ENCODE data around the gene TCIRG1. TPM values are rescaled to one million over a fixed set of nuclear protein-coding genes. Genes with fewer than 3 reads are reported as not detected.

TCIRG1 gene
- total RNA-seq, 4 donors from 2014 or later, result 260 to 697 (median 380) TPM

DNA sequence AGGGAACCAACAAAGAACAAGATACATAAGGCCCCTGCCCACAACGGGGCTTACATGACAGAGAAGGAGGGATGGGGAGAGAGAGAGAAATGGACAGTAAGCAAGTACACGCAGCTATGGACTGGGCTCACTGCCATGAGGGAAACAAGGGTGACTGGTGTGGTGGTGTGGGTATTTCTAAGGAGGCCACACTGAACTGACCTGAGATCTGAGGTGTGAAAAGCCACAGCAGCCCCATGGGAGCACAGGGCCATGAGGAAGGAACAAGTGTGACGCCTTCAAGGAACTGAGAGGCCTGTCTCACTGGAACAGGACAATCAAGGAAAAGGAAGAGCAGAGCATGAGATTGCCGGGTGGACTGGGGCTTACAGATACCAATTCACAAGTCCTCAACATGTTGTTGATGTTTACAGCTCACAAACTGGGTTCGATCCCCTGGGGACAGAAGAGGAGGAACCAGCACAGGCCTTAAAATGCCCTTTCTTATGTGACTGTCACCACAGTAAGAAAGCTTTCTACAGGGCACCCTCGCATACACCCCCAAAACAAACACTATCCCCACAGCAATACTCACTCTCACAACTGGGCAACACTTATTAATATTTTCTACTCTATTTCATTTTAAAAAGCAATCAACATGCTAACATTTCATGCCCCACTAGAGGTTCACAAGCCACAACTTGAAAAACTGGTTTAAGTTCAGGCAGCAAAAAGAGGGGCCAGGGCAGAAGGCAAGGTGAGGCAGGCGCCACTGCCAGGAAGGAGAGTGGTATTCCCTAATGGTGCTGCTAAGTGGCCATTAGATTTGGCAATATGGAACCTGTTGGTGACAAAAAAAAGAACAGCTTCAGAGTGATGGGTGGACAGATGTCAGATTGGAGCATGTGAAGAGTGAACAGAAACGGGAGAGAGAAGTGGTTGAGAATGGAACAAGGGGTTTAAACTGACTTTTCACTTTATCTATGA lies 39.1 kb downstream of the TCIRG1 start:
- in situ Hi-C loops (cut with MboI; ENCODE audit: low pct_ligation_motif_present in 1 of 4, low pct_unique_long_range_greater_than_20kb in 1 of 4, low sequenced_read_pairs in 3 of 4), result loop anchor here in 1 of 4 donors (10.0 kb wide), 1 partner anchor 87 kb away; no protein-coding TSS in a partner anchor
- WGBS, 2 donors (ENCODE audit: low coverage in 1 of 2), result 76% methylated on average over 7 to 8 of the region's 8 CpGs
- Histone ChIP-seq H3K4me1 (peaks cover 0 to 11% (median 0%) of the 10 kb centered on the region in 4 donors), H3K36me3 (peaks cover 0 to 6% (median 0%) of the 10 kb centered on the region in 4 donors), H3K4me3 (no peak overlapping the region), H3K27ac (no peak overlapping the region), H3K9me3 (no peaks in the 10 kb centered on the region), H3K27me3 (no peaks in the 10 kb centered on the region)
- DNase-seq, result no peak
- no peak for TF ChIP-seq EP300 (IDR thresholded peaks at IDR 0.05; ENCODE audit: low read depth)
- TF ChIP-seq, protein P1, sequence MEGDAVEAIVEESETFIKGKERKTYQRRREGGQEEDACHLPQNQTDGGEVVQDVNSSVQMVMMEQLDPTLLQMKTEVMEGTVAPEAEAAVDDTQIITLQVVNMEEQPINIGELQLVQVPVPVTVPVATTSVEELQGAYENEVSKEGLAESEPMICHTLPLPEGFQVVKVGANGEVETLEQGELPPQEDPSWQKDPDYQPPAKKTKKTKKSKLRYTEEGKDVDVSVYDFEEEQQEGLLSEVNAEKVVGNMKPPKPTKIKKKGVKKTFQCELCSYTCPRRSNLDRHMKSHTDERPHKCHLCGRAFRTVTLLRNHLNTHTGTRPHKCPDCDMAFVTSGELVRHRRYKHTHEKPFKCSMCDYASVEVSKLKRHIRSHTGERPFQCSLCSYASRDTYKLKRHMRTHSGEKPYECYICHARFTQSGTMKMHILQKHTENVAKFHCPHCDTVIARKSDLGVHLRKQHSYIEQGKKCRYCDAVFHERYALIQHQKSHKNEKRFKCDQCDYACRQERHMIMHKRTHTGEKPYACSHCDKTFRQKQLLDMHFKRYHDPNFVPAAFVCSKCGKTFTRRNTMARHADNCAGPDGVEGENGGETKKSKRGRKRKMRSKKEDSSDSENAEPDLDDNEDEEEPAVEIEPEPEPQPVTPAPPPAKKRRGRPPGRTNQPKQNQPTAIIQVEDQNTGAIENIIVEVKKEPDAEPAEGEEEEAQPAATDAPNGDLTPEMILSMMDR (IDR thresholded peaks at IDR 0.05), result no peak
- TF ChIP-seq POLR2A (IDR thresholded peaks at IDR 0.05), result no peak
- TF ChIP-seq POLR2AphosphoS5 (IDR thresholded peaks at IDR 0.05), result no peak
- intact Hi-C loops (cut with DNase I; ENCODE audit: low total_unique reads), result no loop called here

DNA sequence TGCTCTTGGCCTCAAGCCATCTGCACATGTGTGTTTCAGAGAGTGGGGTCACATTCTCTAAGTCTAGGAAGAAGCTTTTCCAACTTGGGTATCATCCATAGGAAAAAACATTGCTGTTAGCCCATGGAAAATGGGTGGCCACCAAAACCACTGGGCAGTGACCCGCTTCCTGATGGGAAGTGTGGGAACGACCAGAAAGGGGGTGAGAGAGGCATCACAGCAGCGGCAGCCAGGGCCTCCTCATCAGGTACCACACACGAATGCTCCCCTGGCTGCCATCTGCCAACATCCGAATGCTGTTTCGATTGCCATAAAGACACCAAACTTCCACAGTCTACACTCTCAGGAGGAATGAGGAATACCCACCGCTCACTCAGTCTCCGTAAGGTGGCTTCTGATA lies 42.0 kb downstream of the TCIRG1 start:
- peaks cover 0 to 18% (median 0%) of the 10 kb centered on the region in 4 donors for H3K4me1 ChIP-seq
- H3K36me3 ChIP-seq, result no peaks in the 10 kb centered on the region
- TF ChIP-seq POLR2A (IDR thresholded peaks at IDR 0.05) (no peak), POLR2AphosphoS5 (IDR thresholded peaks at IDR 0.05) (no peak), EP300 (IDR thresholded peaks at IDR 0.05; ENCODE audit: low read depth) (no peak)
- TF ChIP-seq, protein P1 (IDR thresholded peaks at IDR 0.05), result no peak
- in situ Hi-C loops (cut with MboI; ENCODE audit: low pct_ligation_motif_present in 1 of 4, low pct_unique_long_range_greater_than_20kb in 1 of 4, low sequenced_read_pairs in 3 of 4), result no loop called here
- H3K4me3 ChIP-seq, result no peak overlapping the region
- intact Hi-C loops (cut with DNase I; ENCODE audit: low total_unique reads), result no loop called here
- DNase-seq, result no peak
- H3K9me3 ChIP-seq, result no peaks in the 10 kb centered on the region
- no peak overlapping the region for H3K27ac ChIP-seq
- 88 to 94% methylated on average over 3 to 8 of the region's 8 CpGs for WGBS, 2 donors (ENCODE audit: low coverage in 1 of 2)
- no peaks in the 10 kb centered on the region for H3K27me3 ChIP-seq

DNA sequence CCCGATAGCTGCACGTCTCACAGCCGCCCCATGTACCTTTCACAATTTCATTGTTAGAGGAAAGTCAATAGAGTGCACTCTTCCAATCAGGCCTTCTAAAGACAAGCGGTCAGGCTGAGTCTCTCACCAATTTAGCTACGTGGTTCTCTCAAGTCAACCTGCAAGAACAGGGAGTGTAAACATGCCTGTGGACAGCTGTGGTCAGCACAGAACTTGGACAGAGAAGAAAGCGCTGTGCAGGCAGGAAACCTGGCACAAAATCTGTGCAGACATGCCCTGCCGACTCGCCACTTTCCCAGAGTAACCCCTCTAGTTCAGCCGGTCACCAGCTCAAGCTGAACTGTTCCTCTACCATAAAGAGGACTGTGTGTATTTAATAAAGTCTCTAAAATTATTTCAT lies 42.9 kb downstream of the TCIRG1 start:
- Histone ChIP-seq H3K4me1 (peaks cover 0 to 18% (median 0%) of the 10 kb centered on the region in 4 donors), H3K27me3 (no peaks in the 10 kb centered on the region), H3K4me3 (no peak overlapping the region), H3K27ac (no peak overlapping the region), H3K36me3 (no peaks in the 10 kb centered on the region), H3K9me3 (no peaks in the 10 kb centered on the region)
- intact Hi-C loops (cut with DNase I; ENCODE audit: low total_unique reads), result no loop called here
- in situ Hi-C loops (cut with MboI; ENCODE audit: low pct_ligation_motif_present in 1 of 4, low pct_unique_long_range_greater_than_20kb in 1 of 4, low sequenced_read_pairs in 3 of 4), result no loop called here
- TF ChIP-seq, protein P1 (IDR thresholded peaks at IDR 0.05), result no peak
- no peak for TF ChIP-seq POLR2AphosphoS5 (IDR thresholded peaks at IDR 0.05)
- no peak for TF ChIP-seq POLR2A (IDR thresholded peaks at IDR 0.05)
- TF ChIP-seq EP300 (IDR thresholded peaks at IDR 0.05; ENCODE audit: low read depth), result no peak
- DNase-seq, result no peak
- WGBS, 2 donors (ENCODE audit: low coverage in 1 of 2), result 74 to 92% methylated on average over 3 to 9 of the region's 9 CpGs

DNA sequence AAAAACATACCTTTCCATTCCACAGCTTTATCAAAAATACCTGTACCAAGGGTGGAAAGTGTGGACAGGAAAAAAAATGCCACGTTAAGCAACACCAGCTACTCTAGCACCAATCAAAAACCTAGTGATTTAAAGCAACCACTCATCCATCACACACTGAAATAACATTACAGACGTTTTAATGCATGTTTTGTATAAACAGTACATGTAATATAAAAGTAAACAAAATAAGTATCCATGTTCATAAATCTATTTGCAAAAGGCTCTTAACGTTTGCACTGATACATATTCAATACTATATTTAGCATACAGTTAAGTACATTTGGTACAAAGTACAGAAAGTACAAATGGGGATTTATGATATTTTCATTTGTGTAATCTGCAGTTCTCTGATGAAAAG lies 43.7 kb downstream of the TCIRG1 start:
- Histone ChIP-seq H3K4me1 (peaks cover 0 to 18% (median 0%) of the 10 kb centered on the region in 4 donors), H3K36me3 (no peaks in the 10 kb centered on the region), H3K27ac (no peak overlapping the region), H3K4me3 (no peak overlapping the region), H3K9me3 (no peaks in the 10 kb centered on the region), H3K27me3 (no peaks in the 10 kb centered on the region)
- intact Hi-C loops (cut with DNase I; ENCODE audit: low total_unique reads) (no loop called here), in situ Hi-C loops (cut with MboI; ENCODE audit: low pct_ligation_motif_present in 1 of 4, low pct_unique_long_range_greater_than_20kb in 1 of 4, low sequenced_read_pairs in 3 of 4) (no loop called here)
- DNase-seq, result no peak
- 36 to 39% methylated on average over 3 of the region's 3 CpGs for WGBS, 2 donors (ENCODE audit: low coverage in 1 of 2)
- TF ChIP-seq EP300 (IDR thresholded peaks at IDR 0.05; ENCODE audit: low read depth) (no peak), POLR2AphosphoS5 (IDR thresholded peaks at IDR 0.05) (no peak), POLR2A (IDR thresholded peaks at IDR 0.05) (no peak)
- TF ChIP-seq, protein P1 (IDR thresholded peaks at IDR 0.05), result no peak
